ENCODE data around the gene CDK5RAP1. TPM values are rescaled to one million over a fixed set of nuclear protein-coding genes. Genes with fewer than 3 reads are reported as not detected.

The CDK5RAP1 gene
- polyA plus RNA-seq, 3 donors, result 24.4 to 65.0 (median 25.5) TPM

GRCh38 chr20:33412484-33412838 is 11.1 kb upstream of the CDK5RAP1 start:
- Mint-ChIP-seq H3K4me1 (peaks cover under 1% of the 10 kb centered on the region), H3K4me3 (no peak overlapping the region), H3K27me3 (ENCODE audit: low read depth in 3 of 3) (peaks cover 0 to 2% (median under 1%) of the 10 kb centered on the region in 3 donors), H3K36me3 (no peaks in the 10 kb centered on the region), H3K27ac (no peak overlapping the region), H3K9me3 (peaks cover 0 to 3% (median 0%) of the 10 kb centered on the region in 7 donors)
- Histone ChIP-seq H2AFZ (ENCODE audit: insufficient read depth, low read depth, low read length, poor library complexity, severe bottlenecking) (no peak overlapping the region), H3K9ac (ENCODE audit: insufficient read depth, low read length, poor library complexity, severe bottlenecking) (no peak overlapping the region), H3K27me3 (ENCODE audit: control insufficient read depth in 2 of 2, insufficient read depth in 2 of 2, low read length in 2 of 2) (no peaks in the 10 kb centered on the region), H3K4me2 (replicated peaks; ENCODE audit: extremely low read depth, low read length, poor library complexity, severe bottlenecking) (no peak overlapping the region), H3K4me1 (ENCODE audit: control insufficient read depth in 1 of 2, insufficient read depth in 2 of 2, low read length in 2 of 2) (no peaks in the 10 kb centered on the region), H4K20me1 (ENCODE audit: insufficient read depth, low read length) (no peaks in the 10 kb centered on the region), H3K79me2 (ENCODE audit: insufficient read depth, low read length) (no peaks in the 10 kb centered on the region), H3K4me3 (replicated peaks in 1 of 3; ENCODE audit: low read depth in 2 of 3, low read length in 3 of 3) (no peak overlapping the region), H3K27ac (ENCODE audit: low read depth in 1 of 2, low read length in 2 of 2) (no peak overlapping the region), H3K9me3 (replicated peaks in 1 of 2; ENCODE audit: control insufficient read depth in 1 of 2, insufficient read depth in 1 of 2, low read length in 2 of 2) (no peaks in the 10 kb centered on the region), H3K36me3 (replicated peaks in 1 of 2; ENCODE audit: control insufficient read depth in 1 of 2, insufficient read depth in 2 of 2, low read length in 2 of 2) (no peaks in the 10 kb centered on the region)
- DNase-seq, result no peak
- 94% methylated on average over 8 of the region's 8 CpGs for WGBS (ENCODE audit: insufficient coverage)
- TF ChIP-seq CTCF (IDR thresholded peaks at IDR 0.05), result no peak
- intact Hi-C loops (cut with micrococcal nuclease), result no loop called here

- TF ChIP-seq CTCF (IDR thresholded peaks at IDR 0.05), result no peak
- Mint-ChIP-seq H3K4me1 (peaks cover 3% of the 10 kb centered on the region), H3K27me3 (ENCODE audit: low read depth in 3 of 3) (peaks cover 0 to 2% (median 2%) of the 10 kb centered on the region in 3 donors), H3K27ac (no peak overlapping the region), H3K36me3 (peaks cover 0 to 2% of the 10 kb centered on the region in 2 donors), H3K9me3 (peaks cover 0 to 3% (median 0%) of the 10 kb centered on the region in 7 donors), H3K4me3 (no peak overlapping the region)
- Histone ChIP-seq H3K36me3 (replicated peaks in 1 of 2; ENCODE audit: control insufficient read depth in 1 of 2, insufficient read depth in 2 of 2, low read length in 2 of 2) (no peaks in the 10 kb centered on the region), H3K9me3 (replicated peaks in 1 of 2; ENCODE audit: control insufficient read depth in 1 of 2, insufficient read depth in 1 of 2, low read length in 2 of 2) (no peaks in the 10 kb centered on the region), H3K9ac (ENCODE audit: insufficient read depth, low read length, poor library complexity, severe bottlenecking) (no peak overlapping the region), H3K4me3 (replicated peaks in 1 of 3; ENCODE audit: low read depth in 2 of 3, low read length in 3 of 3) (no peak overlapping the region), H3K79me2 (ENCODE audit: insufficient read depth, low read length) (no peaks in the 10 kb centered on the region), H4K20me1 (ENCODE audit: insufficient read depth, low read length) (no peaks in the 10 kb centered on the region), H3K27me3 (ENCODE audit: control insufficient read depth in 2 of 2, insufficient read depth in 2 of 2, low read length in 2 of 2) (no peaks in the 10 kb centered on the region), H3K4me2 (replicated peaks; ENCODE audit: extremely low read depth, low read length, poor library complexity, severe bottlenecking) (no peak overlapping the region), H3K27ac (ENCODE audit: low read depth in 1 of 2, low read length in 2 of 2) (no peak overlapping the region), H2AFZ (ENCODE audit: insufficient read depth, low read depth, low read length, poor library complexity, severe bottlenecking) (no peak overlapping the region), H3K4me1 (ENCODE audit: control insufficient read depth in 1 of 2, insufficient read depth in 2 of 2, low read length in 2 of 2) (no peaks in the 10 kb centered on the region)
- intact Hi-C loops (cut with micrococcal nuclease), result no loop called here
- WGBS (ENCODE audit: insufficient coverage), result 92% methylated on average over 5 of the region's 7 CpGs
- DNase-seq, result no peak
Measured at GRCh38 chr20:33411711-33412483, 10.6 kb upstream of the CDK5RAP1 start.
